CD4-positive, alpha-beta memory T cell (primary cell): ENCODE results near the gene PGC. TPM values are rescaled to one million over a fixed set of nuclear protein-coding genes. Genes with fewer than 3 reads are reported as not detected.

Experiments used
- CTCF ChIA-PET: fragments of 350-600 bp; sonication (Branson Sonifier 250); formaldehyde crosslinking; loops from one replicate; lab custom pipeline; 2021; ENCODE audit warnings: inconsistent platforms; ENCODE audit not compliant: partially characterized antibody; lab: Charles Lee
- POLR2A ChIA-PET: fragments of 350-600 bp; sonication (Branson Sonifier 250); formaldehyde crosslinking; loops from one replicate; lab custom pipeline; 2021; ENCODE audit not compliant: partially characterized antibody; lab: Charles Lee
- DNase-seq, 5 donors: peaks; one replicate each; pipeline versions ENCODE4 v3.0.0 to v3.0.0-alpha.2; 2020 to 2022; ENCODE audit warnings: mixed read lengths in 1 of 5
- H3K27ac ChIP-seq: one replicate; pipeline ENCODE4 v1.7.0; 2013; ENCODE audit warnings: low read depth, low read length
- H3K27me3 ChIP-seq: 2 replicates; pipeline ENCODE4 v1.7.0; 2013; ENCODE audit warnings: mild to moderate bottlenecking, low read length, moderate library complexity; ENCODE audit not compliant: insufficient read depth
- H3K36me3 ChIP-seq: 2 replicates; pipeline ENCODE4 v1.7.0; 2013; ENCODE audit warnings: mild to moderate bottlenecking, low read length, moderate library complexity; ENCODE audit not compliant: insufficient read depth
- H3K4me1 ChIP-seq: 2 replicates; pipeline ENCODE4 v1.7.0; 2013; ENCODE audit warnings: mild to moderate bottlenecking, low read length, moderate library complexity; ENCODE audit not compliant: insufficient read depth
- H3K4me3 ChIP-seq, 2 donors: one replicate each; pipeline ENCODE4 v1.7.0; 2013; ENCODE audit warnings: low read length in 2 of 2, mild to moderate bottlenecking in 1 of 2
- H3K9me3 ChIP-seq, 2 donors: one replicate each; pipeline ENCODE4 v1.7.0; 2013; ENCODE audit warnings: low read length in 2 of 2, control low read depth in 1 of 2; ENCODE audit not compliant: control insufficient read depth in 1 of 2
- H3K27ac Mint-ChIP-seq, 7 donors: one replicate each; pipeline ENCODE4 v1.8.0; 2020 to 2021; ENCODE audit warnings: mixed read lengths in 7 of 7, mild to moderate bottlenecking in 6 of 7, inconsistent platforms in 3 of 7, moderate library complexity in 3 of 7
- H3K27me3 Mint-ChIP-seq, 2 donors: one replicate each; pipeline ENCODE4 v1.8.0; 2020 to 2021; ENCODE audit warnings: mixed read lengths in 2 of 2
- H3K36me3 Mint-ChIP-seq, 2 donors: one replicate each; pipeline ENCODE4 v1.8.0; 2020 to 2021; ENCODE audit warnings: mixed read lengths in 2 of 2, inconsistent platforms in 1 of 2, mild to moderate bottlenecking in 1 of 2
- H3K4me1 Mint-ChIP-seq, 4 donors: one replicate each; pipeline ENCODE4 v1.8.0; 2020 to 2021; ENCODE audit warnings: mixed read lengths in 4 of 4, mild to moderate bottlenecking in 1 of 4
- H3K4me3 Mint-ChIP-seq, 8 donors: one replicate each; pipeline ENCODE4 v1.8.0; 2020 to 2021; ENCODE audit warnings: mixed read lengths in 8 of 8, mild to moderate bottlenecking in 7 of 8, moderate library complexity in 6 of 8, inconsistent platforms in 3 of 8
- H3K9me3 Mint-ChIP-seq, 8 donors: one replicate each; pipeline ENCODE4 v1.8.0; 2020 to 2021; ENCODE audit warnings: mixed read lengths in 8 of 8, mild to moderate bottlenecking in 5 of 8, inconsistent platforms in 3 of 8, moderate library complexity in 1 of 8
- intact Hi-C: fragments of 100-400 bp; cut with micrococcal nuclease; formaldehyde crosslinking; loops from one replicate; pipeline ENCODE4 v1.15.1; 2023
- polyA plus RNA-seq, 2 donors: library from polyadenylated mRNA; unstranded; fragments of 300-500 nt; fragmentation: Illumina TruSeq; gene quantifications; one replicate each; pipeline ENCODE4 v1.2.3, GENCODE V29; 2021
- total RNA-seq, 2 experiments: library from RNA; stranded (reverse); gene quantifications; one replicate each; pipeline ENCODE4 v1.2.3, GENCODE V29; 2021

The PGC gene
- total and polyA plus RNA-seq, 4 experiments from 2014 or later = not detected

GRCh38 chr6:41778895-41779294 is 31.7 kb upstream of the PGC start:
- CTCF ChIA-PET = interaction anchor here (0.7 to 4.5 kb wide), 5 partner anchors 8 to 436 kb away, joined by 3 to 28 read pairs (median 4); partner anchors contain the start of genes BYSL, MED20 and TOMM6
- peak overlapping the region; percentile 45 to 76 for H3K4me3 ChIP-seq
- intact Hi-C loops = loop anchor here (1.0 kb wide), 1 partner anchor 8 kb away; the partner anchor contains the start of gene TOMM6

GRCh38 chr6:41777551-41778285 is 30.5 kb upstream of the PGC start:
- Mint-ChIP-seq H3K27ac (peak overlapping the region in 1 of 7 donors; percentile 12), H3K4me3 (peak overlapping the region in 4 of 8 donors; percentile 36 to 88 (median 44)), H3K9me3 (no peaks in the 10 kb centered on the region), H3K27me3 (peaks cover 2 to 3% of the 10 kb centered on the region in 2 donors), H3K36me3 (peaks cover 15 to 28% of the 10 kb centered on the region in 2 donors), H3K4me1 (peaks cover 9 to 27% (median 12%) of the 10 kb centered on the region in 4 donors)
- no peak overlapping the region for H3K4me3 ChIP-seq
- peaks cover 14% of the 10 kb centered on the region for H3K36me3 ChIP-seq
- H3K27me3 ChIP-seq = no peaks in the 10 kb centered on the region
- intact Hi-C loops = loop anchor here (2.0 kb wide), 2 partner anchors 71 to 175 kb away; no protein-coding TSS in a partner anchor
- no peak overlapping the region for H3K27ac ChIP-seq
- ChIA-PET POLR2A (interaction anchor here (1.0 to 1.3 kb wide), 2 partner anchors 10 to 14 kb away, joined by 3 to 5 read pairs; partner anchors contain the start of gene TOMM6), CTCF (interaction anchor here (0.6 to 4.5 kb wide), 6 partner anchors 10 to 437 kb away, joined by 3 to 28 read pairs (median 4); partner anchors contain the start of genes BYSL, MED20 and TOMM6)
- no peak for DNase-seq
- H3K4me1 ChIP-seq = peaks cover 15% of the 10 kb centered on the region
- no peaks in the 10 kb centered on the region for H3K9me3 ChIP-seq

More at GRCh38 chr6:41778895-41779294, 31.7 kb upstream of the PGC start:
- Histone ChIP-seq H3K36me3 (peaks cover 13% of the 10 kb centered on the region), H3K27ac (no peak overlapping the region), H3K4me1 (peaks cover 15% of the 10 kb centered on the region), H3K9me3 (no peaks in the 10 kb centered on the region), H3K27me3 (no peaks in the 10 kb centered on the region)
- Mint-ChIP-seq H3K27me3 (peaks cover 2 to 3% of the 10 kb centered on the region in 2 donors), H3K4me1 (peaks cover 9 to 27% (median 12%) of the 10 kb centered on the region in 4 donors), H3K9me3 (no peaks in the 10 kb centered on the region), H3K27ac (peak overlapping the region in 5 of 7 donors; percentile 83 to 93 (median 87)), H3K36me3 (peaks cover 14 to 25% of the 10 kb centered on the region in 2 donors), H3K4me3 (peak overlapping the region; percentile 84 to 91 (median 87))
- DNase-seq = no peak
- POLR2A ChIA-PET = interaction anchor here (1.0 to 1.3 kb wide), 2 partner anchors 9 to 13 kb away, joined by 3 to 5 read pairs; partner anchors contain the start of gene TOMM6

- Histone ChIP-seq H3K4me1 (peaks cover 7% of the 10 kb centered on the region), H3K9me3 (no peaks in the 10 kb centered on the region), H3K27ac (no peak overlapping the region), H3K4me3 (no peak overlapping the region), H3K27me3 (no peaks in the 10 kb centered on the region), H3K36me3 (peaks cover 28% of the 10 kb centered on the region)
- CTCF ChIA-PET = interaction anchor here (0.9 to 4.5 kb wide), 5 partner anchors 9 to 42 kb away, joined by 3 to 28 read pairs (median 3); partner anchors contain the start of genes TFEB and TOMM6
- POLR2A ChIA-PET = interaction anchor here (1.6 kb wide), 1 partner anchor 11 kb away, joined by 6 read pairs; no protein-coding TSS in a partner anchor
- intact Hi-C loops = no loop called here
- Mint-ChIP-seq H3K36me3 (peaks cover 28 to 44% of the 10 kb centered on the region in 2 donors), H3K9me3 (no peaks in the 10 kb centered on the region), H3K27me3 (peaks cover 0 to 2% of the 10 kb centered on the region in 2 donors), H3K27ac (no peak overlapping the region), H3K4me3 (no peak overlapping the region), H3K4me1 (peaks cover 6 to 20% (median 6%) of the 10 kb centered on the region in 4 donors)
- DNase-seq = no peak
These were observed 28.2 kb upstream of the PGC start for GRCh38 chr6:41775293-41775882.

GRCh38 chr6:41774841-41775240 is 27.6 kb upstream of the PGC start:
- H3K9me3 ChIP-seq = no peaks in the 10 kb centered on the region
- H3K4me3 ChIP-seq = no peak overlapping the region
- H3K27ac ChIP-seq = no peak overlapping the region
- no peak overlapping the region for H3K4me3 Mint-ChIP-seq
- peaks cover 30% of the 10 kb centered on the region for H3K36me3 ChIP-seq
- peaks cover 7% of the 10 kb centered on the region for H3K4me1 ChIP-seq
- H3K4me1 Mint-ChIP-seq = peaks cover 5 to 15% (median 6%) of the 10 kb centered on the region in 4 donors
- DNase-seq = no peak
- POLR2A ChIA-PET = no interaction called here
- intact Hi-C loops = no loop called here
- no peaks in the 10 kb centered on the region for H3K9me3 Mint-ChIP-seq
- H3K36me3 Mint-ChIP-seq = peaks cover 28 to 44% of the 10 kb centered on the region in 2 donors
- CTCF ChIA-PET = interaction anchor here (0.9 to 4.5 kb wide), 5 partner anchors 9 to 41 kb away, joined by 3 to 28 read pairs (median 3); partner anchors contain the start of genes TFEB and TOMM6
- peaks cover 0 to under 1% of the 10 kb centered on the region in 2 donors for H3K27me3 Mint-ChIP-seq
- peak overlapping the region in 1 of 7 donors; percentile 8 for H3K27ac Mint-ChIP-seq
- H3K27me3 ChIP-seq = no peaks in the 10 kb centered on the region

GRCh38 chr6:41771058-41771983 is 24.1 kb upstream of the PGC start:
- H3K36me3 Mint-ChIP-seq = peaks cover 25 to 45% of the 10 kb centered on the region in 2 donors
- intact Hi-C loops = no loop called here
- H3K36me3 ChIP-seq = peaks cover 30% of the 10 kb centered on the region
- H3K4me1 Mint-ChIP-seq = no peaks in the 10 kb centered on the region
- ChIA-PET POLR2A (no interaction called here), CTCF (interaction anchor here (0.8 to 1.2 kb wide), 2 partner anchors 16 to 88 kb away, joined by 3 to 5 read pairs; partner anchors contain the start of gene TOMM6)
- no peaks in the 10 kb centered on the region for H3K4me1 ChIP-seq
- no peaks in the 10 kb centered on the region for H3K27me3 Mint-ChIP-seq
- no peak for DNase-seq
- H3K4me3 ChIP-seq = no peak overlapping the region
- no peaks in the 10 kb centered on the region for H3K27me3 ChIP-seq
- H3K4me3 Mint-ChIP-seq = no peak overlapping the region
- H3K9me3 ChIP-seq = no peaks in the 10 kb centered on the region
- H3K27ac Mint-ChIP-seq = no peak overlapping the region
- no peak overlapping the region for H3K27ac ChIP-seq
- H3K9me3 Mint-ChIP-seq = no peaks in the 10 kb centered on the region

- peaks cover 29% of the 10 kb centered on the region for H3K36me3 ChIP-seq
- H3K9me3 ChIP-seq = no peaks in the 10 kb centered on the region
- H3K36me3 Mint-ChIP-seq = peaks cover 25 to 41% of the 10 kb centered on the region in 2 donors
- no peaks in the 10 kb centered on the region for H3K27me3 ChIP-seq
- POLR2A ChIA-PET = no interaction called here
- CTCF ChIA-PET = no interaction called here
- no peaks in the 10 kb centered on the region for H3K4me1 Mint-ChIP-seq
- no peaks in the 10 kb centered on the region for H3K27me3 Mint-ChIP-seq
- intact Hi-C loops = no loop called here
- H3K9me3 Mint-ChIP-seq = no peaks in the 10 kb centered on the region
- H3K4me3 Mint-ChIP-seq = no peak overlapping the region
- H3K27ac Mint-ChIP-seq = no peak overlapping the region
- DNase-seq = no peak
- no peak overlapping the region for H3K27ac ChIP-seq
- no peaks in the 10 kb centered on the region for H3K4me1 ChIP-seq
- no peak overlapping the region for H3K4me3 ChIP-seq
These were observed 23.3 kb upstream of the PGC start for GRCh38 chr6:41770381-41771057.
